Thyroid gland (tissue), 4 donors: ENCODE results near the gene DTNBP1.

Source experiments
- CTCF ChIP-seq, 6 experiments: fragments of 200-600 bp in 3 of 6; fragments of 450-650 bp in 3 of 6; sonication (generic) in 3 of 6; IDR thresholded peaks; one replicate each; pipeline ENCODE4 v1.5.1; 2016 to 2019; ENCODE audit warnings: antibody characterized with exemption in 6 of 6, mild to moderate bottlenecking in 2 of 6, inconsistent platforms in 1 of 6, moderate library complexity in 1 of 6
- POLR2A ChIP-seq, 2 donors: fragments of 450-650 bp; IDR thresholded peaks; one replicate each; pipeline ENCODE4 v1.6.1; 2017; ENCODE audit warnings: antibody characterized with exemption in 2 of 2, mild to moderate bottlenecking in 2 of 2, moderate library complexity in 1 of 2

GRCh38 chr6:15630202-15630601 lies 32.6 kb downstream of the DTNBP1 start:
- no peak for TF ChIP-seq CTCF (IDR thresholded peaks at IDR 0.05)
- no peak for TF ChIP-seq POLR2A (IDR thresholded peaks at IDR 0.05)
